HepG2 (cell line): ENCODE measurements around the gene ZNF155. TPM values are rescaled to one million over a fixed set of nuclear protein-coding genes. Genes with fewer than 3 reads are reported as not detected.

Experiments used
- CBFB ChIP-seq: sonication (generic); formaldehyde crosslinking; IDR thresholded peaks from 2 replicates; pipeline ENCODE4 v1.4.0; 2020; ENCODE audit warnings: missing genetic modification reagents
- DR1 ChIP-seq: sonication (generic); formaldehyde crosslinking; IDR thresholded peaks from 2 replicates; pipeline ENCODE4 v1.8.0; 2021; ENCODE audit warnings: mild to moderate bottlenecking, missing genetic modification reagents, inconsistent platforms
- ELF4 ChIP-seq: sonication (generic); formaldehyde crosslinking; IDR thresholded peaks from 2 replicates; pipeline ENCODE4 v1.5.0; 2020; ENCODE audit warnings: missing genetic modification reagents, mild to moderate bottlenecking, moderate library complexity, borderline replicate concordance
- ETV5 ChIP-seq: IDR thresholded peaks from 2 replicates; pipeline ENCODE4 v1.6.1; 2018; ENCODE audit warnings: missing biosample characterization, missing genetic modification reagents, inconsistent platforms, borderline replicate concordance
- MED1 ChIP-seq: sonication (generic); formaldehyde crosslinking; IDR thresholded peaks from 2 replicates; pipeline ENCODE4 v1.4.0; 2020; ENCODE audit warnings: missing genetic modification reagents
- MIER2 ChIP-seq: IDR thresholded peaks from 2 replicates; pipeline ENCODE4 v1.6.1; 2016; ENCODE audit warnings: missing biosample characterization, missing genetic modification reagents
- NFRKB ChIP-seq: fragments of 450-650 bp; IDR thresholded peaks from 2 replicates; pipeline ENCODE4 v1.6.1; 2017
- NR2F6 ChIP-seq, 2 experiments: IDR thresholded peaks; 2 replicates each; pipeline ENCODE4 v1.6.1; 2016; ENCODE audit warnings: antibody characterized with exemption in 1 of 2, mild to moderate bottlenecking in 1 of 2
- RBFOX2 ChIP-seq: fragments of 200-400 bp; formaldehyde crosslinking; IDR thresholded peaks from 2 replicates; pipeline ENCODE4 v1.6.1; 2017; ENCODE audit warnings: low read depth, mild to moderate bottlenecking, low read length
- SALL1 ChIP-seq: sonication (generic); formaldehyde crosslinking; IDR thresholded peaks from 2 replicates; pipeline ENCODE4 v1.8.0; 2022; ENCODE audit warnings: mild to moderate bottlenecking, missing genetic modification reagents
- SALL2 ChIP-seq: sonication (generic); formaldehyde crosslinking; IDR thresholded peaks from 2 replicates; pipeline ENCODE4 v1.8.1; 2023; ENCODE audit warnings: mild to moderate bottlenecking, missing genetic modification reagents, inconsistent platforms
- SRF ChIP-seq: IDR thresholded peaks from 2 replicates; pipeline ENCODE4 v1.6.1; 2011; ENCODE audit warnings: mild to moderate bottlenecking, low read depth, low read length, moderate library complexity
- ZMAT3 ChIP-seq: sonication (generic); formaldehyde crosslinking; conservative IDR thresholded peaks from 2 replicates; pipeline ENCODE4 v1.7.0; 2021; ENCODE audit warnings: missing genetic modification reagents
- ZNF20 ChIP-seq: sonication (generic); formaldehyde crosslinking; IDR thresholded peaks from 2 replicates; pipeline ENCODE4 v1.4.0; 2020; ENCODE audit warnings: mild to moderate bottlenecking, moderate library complexity, missing genetic modification reagents
- ZNF3 ChIP-seq: IDR thresholded peaks from 2 replicates; pipeline ENCODE4 v1.7.0; 2017; ENCODE audit warnings: inconsistent platforms
- ZNF317 ChIP-seq: sonication (generic); formaldehyde crosslinking; IDR thresholded peaks from 2 replicates; pipeline ENCODE4 v1.5.0; 2020; ENCODE audit warnings: mild to moderate bottlenecking, missing genetic modification reagents
- ZNF33A ChIP-seq: sonication (generic); formaldehyde crosslinking; IDR thresholded peaks from 2 replicates; pipeline ENCODE4 v1.5.1; 2020; ENCODE audit warnings: missing genetic modification reagents, mild to moderate bottlenecking, moderate library complexity, borderline replicate concordance
- ZNF441 ChIP-seq: sonication (generic); formaldehyde crosslinking; IDR thresholded peaks from 2 replicates; pipeline ENCODE4 v1.7.0; 2021; ENCODE audit warnings: missing genetic modification reagents, borderline replicate concordance
- ZNF501 ChIP-seq: sonication (generic); formaldehyde crosslinking; IDR thresholded peaks from 2 replicates; pipeline ENCODE4 v1.5.1; 2020; ENCODE audit warnings: mild to moderate bottlenecking, moderate library complexity, missing genetic modification reagents
- ZNF792 ChIP-seq: IDR thresholded peaks from 2 replicates; pipeline ENCODE4 v1.6.1; 2016
- ZSCAN29 ChIP-seq: sonication (generic); formaldehyde crosslinking; conservative IDR thresholded peaks from 2 replicates; pipeline ENCODE4 v1.4.0; 2020; ENCODE audit warnings: mild to moderate bottlenecking, missing genetic modification reagents
- polyA plus RNA-seq, 8 experiments: library from polyadenylated mRNA; depleted of rRNA in 3 of 8; stranded (reverse) in 7 of 8; unstranded in 1 of 8; fragments of >200 nt; fragmentation: Illumina TruSeq in 4 of 8; extraction: Trizol in 4 of 8; gene quantifications; 2 replicates each; pipeline versions ENCODE4 v1.2.1 to v1.2.3, GENCODE V29; 2011 to 2016; ENCODE audit warnings: low read depth in 4 of 8, missing spikeins in 1 of 8, mixed read lengths in 1 of 8; ENCODE audit not compliant: insufficient read depth in 1 of 8
- total RNA-seq, 5 experiments: library from RNA; depleted of rRNA; stranded (reverse); fragments of >200 nt; fragmentation: Illumina TruSeq; extraction: Trizol; gene quantifications; 2 replicates each; pipeline ENCODE4 v1.2.3, GENCODE V29; 2016; ENCODE audit warnings: low read depth in 1 of 5
- TF ChIP-seq, protein P1 (sequence below): sonication (generic); formaldehyde crosslinking; IDR thresholded peaks from 2 replicates; pipeline ENCODE4 v1.4.0; 2020; ENCODE audit warnings: missing genetic modification reagents, borderline replicate concordance
- TF ChIP-seq, protein P2 (sequence below): sonication (generic); formaldehyde crosslinking; IDR thresholded peaks from 2 replicates; pipeline ENCODE4 v1.4.0; 2020; ENCODE audit warnings: mild to moderate bottlenecking, missing genetic modification reagents, borderline replicate concordance
- TF ChIP-seq, protein P3 (sequence below): sonication (generic); formaldehyde crosslinking; IDR thresholded peaks from 2 replicates; pipeline ENCODE4 v1.4.0; 2020; ENCODE audit warnings: missing genetic modification reagents

Gene ZNF155
- total and polyA plus RNA-seq, 2 of the 13 experiments (the other 11 are each of a cell fraction or from before 2014, with no cell fraction given): 2.5 to 3.6 TPM

DNA sequence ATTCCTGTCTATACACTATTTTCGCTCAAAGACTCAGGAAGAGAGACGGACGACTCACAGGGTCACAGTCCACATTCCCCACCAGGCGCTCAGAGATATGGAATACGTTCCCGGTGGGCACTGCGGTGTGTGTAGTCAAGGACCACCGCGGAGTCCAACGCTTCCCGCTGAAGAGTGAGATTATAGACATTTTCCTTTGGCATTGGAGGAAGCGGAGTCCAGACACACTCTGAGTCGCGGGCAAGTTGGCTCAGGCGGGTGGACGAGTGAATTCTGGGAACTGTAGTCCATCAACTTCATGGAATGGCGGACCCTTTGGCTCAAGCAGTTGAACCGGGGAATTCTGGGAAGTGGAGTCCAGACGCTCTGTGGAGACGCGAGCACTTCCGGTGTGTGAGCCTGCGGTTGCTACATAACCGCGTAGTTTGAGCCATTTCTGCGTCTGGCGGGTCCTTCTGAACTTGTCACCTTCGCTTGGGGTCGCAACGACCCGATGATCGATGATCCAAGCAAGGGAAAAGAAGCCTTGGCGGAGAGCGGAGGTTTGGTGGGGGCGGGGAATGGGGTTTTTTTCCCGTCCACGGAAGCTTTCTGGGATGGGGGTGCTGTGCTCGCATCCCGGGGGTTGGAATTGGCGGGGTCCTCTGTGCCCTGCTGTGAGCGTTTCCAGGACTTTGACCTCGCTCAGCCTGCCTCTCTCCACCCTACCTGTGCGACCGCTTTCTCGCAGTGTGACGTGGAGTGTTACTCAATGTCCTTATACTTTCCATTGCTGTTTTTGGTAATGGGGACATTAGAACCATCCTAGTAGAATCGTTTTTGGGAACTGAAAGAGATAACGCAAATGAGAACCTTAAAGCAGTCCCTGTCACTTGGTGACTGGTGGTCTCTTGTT lies 18.8 kb downstream of the ZNF155 start, which contains the start of gene ZNF230 (continued):
- TF ChIP-seq, protein P1, sequence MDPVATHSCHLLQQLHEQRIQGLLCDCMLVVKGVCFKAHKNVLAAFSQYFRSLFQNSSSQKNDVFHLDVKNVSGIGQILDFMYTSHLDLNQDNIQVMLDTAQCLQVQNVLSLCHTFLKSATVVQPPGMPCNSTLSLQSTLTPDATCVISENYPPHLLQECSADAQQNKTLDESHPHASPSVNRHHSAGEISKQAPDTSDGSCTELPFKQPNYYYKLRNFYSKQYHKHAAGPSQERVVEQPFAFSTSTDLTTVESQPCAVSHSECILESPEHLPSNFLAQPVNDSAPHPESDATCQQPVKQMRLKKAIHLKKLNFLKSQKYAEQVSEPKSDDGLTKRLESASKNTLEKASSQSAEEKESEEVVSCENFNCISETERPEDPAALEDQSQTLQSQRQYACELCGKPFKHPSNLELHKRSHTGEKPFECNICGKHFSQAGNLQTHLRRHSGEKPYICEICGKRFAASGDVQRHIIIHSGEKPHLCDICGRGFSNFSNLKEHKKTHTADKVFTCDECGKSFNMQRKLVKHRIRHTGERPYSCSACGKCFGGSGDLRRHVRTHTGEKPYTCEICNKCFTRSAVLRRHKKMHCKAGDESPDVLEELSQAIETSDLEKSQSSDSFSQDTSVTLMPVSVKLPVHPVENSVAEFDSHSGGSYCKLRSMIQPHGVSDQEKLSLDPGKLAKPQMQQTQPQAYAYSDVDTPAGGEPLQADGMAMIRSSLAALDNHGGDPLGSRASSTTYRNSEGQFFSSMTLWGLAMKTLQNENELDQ (CRISPR knock-in tag): no peak
- TF ChIP-seq ELF4 (no peak), ZNF792 (CRISPR knock-in tag) (0 out of 2 replicates have a peak, but pooled peaks have one; percentile 13), ZNF3 (CRISPR knock-in tag) (no peak), ZNF33A (CRISPR knock-in tag) (no peak), SALL1 (CRISPR knock-in tag) (peak; percentile 59; the same call in 1 of the 2 replicates), MED1 (peak; percentile 51; the same call in 1 of the 2 replicates), SALL2 (CRISPR knock-in tag) (peak; percentile 67; the same call in 1 of the 2 replicates), NR2F6 (IDR thresholded peaks at IDR 0.05) (no peak; the same call in 1 of the 2 replicates), NR2F6 (CRISPR knock-in tag; IDR thresholded peaks at IDR 0.05) (peak; percentile 41; the same call in 1 of the 2 replicates), ZMAT3 (CRISPR knock-in tag) (0 out of 2 replicates have a peak, but pooled peaks have one; percentile 44), CBFB (CRISPR knock-in tag) (0 out of 2 replicates have a peak, but pooled peaks have one; percentile 50), MIER2 (CRISPR knock-in tag) (0 out of 2 replicates have a peak, but pooled peaks have one; percentile 13), DR1 (no peak), ZNF20 (CRISPR knock-in tag) (no peak), ZNF441 (CRISPR knock-in tag) (peak; percentile 97), RBFOX2 (0 out of 2 replicates have a peak, but pooled peaks have one; percentile 18), ZSCAN29 (0 out of 2 replicates have a peak, but pooled peaks have one; percentile 39), ZNF501 (CRISPR knock-in tag) (peak; percentile 42; the same call in 1 of the 2 replicates), SRF (peak; percentile 4; the same call in 1 of the 2 replicates), ETV5 (CRISPR knock-in tag) (peak; percentile 77), NFRKB (no peak), ZNF317 (peak; percentile 73; the same call in 1 of the 2 replicates)
- TF ChIP-seq, protein P2, sequence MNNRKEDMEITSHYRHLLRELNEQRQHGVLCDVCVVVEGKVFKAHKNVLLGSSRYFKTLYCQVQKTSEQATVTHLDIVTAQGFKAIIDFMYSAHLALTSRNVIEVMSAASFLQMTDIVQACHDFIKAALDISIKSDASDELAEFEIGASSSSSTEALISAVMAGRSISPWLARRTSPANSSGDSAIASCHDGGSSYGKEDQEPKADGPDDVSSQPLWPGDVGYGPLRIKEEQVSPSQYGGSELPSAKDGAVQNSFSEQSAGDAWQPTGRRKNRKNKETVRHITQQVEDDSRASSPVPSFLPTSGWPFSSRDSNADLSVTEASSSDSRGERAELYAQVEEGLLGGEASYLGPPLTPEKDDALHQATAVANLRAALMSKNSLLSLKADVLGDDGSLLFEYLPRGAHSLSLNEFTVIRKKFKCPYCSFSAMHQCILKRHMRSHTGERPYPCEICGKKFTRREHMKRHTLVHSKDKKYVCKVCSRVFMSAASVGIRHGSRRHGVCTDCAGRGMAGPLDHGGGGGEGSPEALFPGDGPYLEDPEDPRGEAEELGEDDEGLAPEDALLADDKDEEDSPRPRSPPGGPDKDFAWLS (CRISPR knock-in tag): no peak
- TF ChIP-seq, protein P3, sequence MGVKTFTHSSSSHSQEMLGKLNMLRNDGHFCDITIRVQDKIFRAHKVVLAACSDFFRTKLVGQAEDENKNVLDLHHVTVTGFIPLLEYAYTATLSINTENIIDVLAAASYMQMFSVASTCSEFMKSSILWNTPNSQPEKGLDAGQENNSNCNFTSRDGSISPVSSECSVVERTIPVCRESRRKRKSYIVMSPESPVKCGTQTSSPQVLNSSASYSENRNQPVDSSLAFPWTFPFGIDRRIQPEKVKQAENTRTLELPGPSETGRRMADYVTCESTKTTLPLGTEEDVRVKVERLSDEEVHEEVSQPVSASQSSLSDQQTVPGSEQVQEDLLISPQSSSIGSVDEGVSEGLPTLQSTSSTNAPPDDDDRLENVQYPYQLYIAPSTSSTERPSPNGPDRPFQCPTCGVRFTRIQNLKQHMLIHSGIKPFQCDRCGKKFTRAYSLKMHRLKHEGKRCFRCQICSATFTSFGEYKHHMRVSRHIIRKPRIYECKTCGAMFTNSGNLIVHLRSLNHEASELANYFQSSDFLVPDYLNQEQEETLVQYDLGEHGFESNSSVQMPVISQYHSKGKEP (CRISPR knock-in tag): no peak
